HL-60 (cell line): ENCODE data around the gene SERPINF2.

Experiments
- POLR2AphosphoS5 ChIP-seq: IDR thresholded peaks from 2 replicates; pipeline ENCODE4 v1.6.1; 2012; ENCODE audit warnings: low read depth
- SPI1 ChIP-seq: IDR thresholded peaks from 2 replicates; pipeline ENCODE4 v1.6.1; 2012; ENCODE audit warnings: low read depth, mild to moderate bottlenecking, borderline replicate concordance
- TF ChIP-seq, protein P1 (sequence below): IDR thresholded peaks from one replicate; pipeline ENCODE4 v1.5.1; 2011; ENCODE audit warnings: low read length, control low read depth, inconsistent platforms; ENCODE audit not compliant: insufficient read depth
- TF ChIP-seq, protein P2 (sequence below): IDR thresholded peaks from 2 replicates; pipeline ENCODE4 v1.6.1; 2012; ENCODE audit warnings: low read depth; ENCODE audit not compliant: insufficient replicate concordance

DNA sequence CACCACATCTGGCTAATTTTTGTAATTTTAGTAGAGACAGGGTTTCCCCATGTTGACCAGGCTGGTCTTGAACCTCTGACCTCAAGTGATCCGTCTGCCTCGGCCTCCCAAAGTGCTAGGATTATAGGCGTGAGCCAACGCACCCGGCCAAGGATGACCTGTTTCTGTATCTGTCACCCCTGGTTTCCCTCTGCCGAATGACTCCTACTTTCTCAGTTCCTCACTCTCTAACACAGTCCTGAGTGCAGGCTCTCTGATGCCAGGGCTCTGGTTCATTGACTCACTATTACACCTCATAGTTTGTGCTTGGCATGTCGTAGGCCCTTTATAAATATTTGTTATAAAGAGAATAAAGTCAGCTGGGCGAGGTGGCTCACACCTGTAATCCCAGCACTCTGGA, 47.3 kb upstream of the SERPINF2 start:
- TF ChIP-seq, protein P1, sequence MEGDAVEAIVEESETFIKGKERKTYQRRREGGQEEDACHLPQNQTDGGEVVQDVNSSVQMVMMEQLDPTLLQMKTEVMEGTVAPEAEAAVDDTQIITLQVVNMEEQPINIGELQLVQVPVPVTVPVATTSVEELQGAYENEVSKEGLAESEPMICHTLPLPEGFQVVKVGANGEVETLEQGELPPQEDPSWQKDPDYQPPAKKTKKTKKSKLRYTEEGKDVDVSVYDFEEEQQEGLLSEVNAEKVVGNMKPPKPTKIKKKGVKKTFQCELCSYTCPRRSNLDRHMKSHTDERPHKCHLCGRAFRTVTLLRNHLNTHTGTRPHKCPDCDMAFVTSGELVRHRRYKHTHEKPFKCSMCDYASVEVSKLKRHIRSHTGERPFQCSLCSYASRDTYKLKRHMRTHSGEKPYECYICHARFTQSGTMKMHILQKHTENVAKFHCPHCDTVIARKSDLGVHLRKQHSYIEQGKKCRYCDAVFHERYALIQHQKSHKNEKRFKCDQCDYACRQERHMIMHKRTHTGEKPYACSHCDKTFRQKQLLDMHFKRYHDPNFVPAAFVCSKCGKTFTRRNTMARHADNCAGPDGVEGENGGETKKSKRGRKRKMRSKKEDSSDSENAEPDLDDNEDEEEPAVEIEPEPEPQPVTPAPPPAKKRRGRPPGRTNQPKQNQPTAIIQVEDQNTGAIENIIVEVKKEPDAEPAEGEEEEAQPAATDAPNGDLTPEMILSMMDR = no peak
- no peak for TF ChIP-seq POLR2AphosphoS5
- TF ChIP-seq, protein P2, sequence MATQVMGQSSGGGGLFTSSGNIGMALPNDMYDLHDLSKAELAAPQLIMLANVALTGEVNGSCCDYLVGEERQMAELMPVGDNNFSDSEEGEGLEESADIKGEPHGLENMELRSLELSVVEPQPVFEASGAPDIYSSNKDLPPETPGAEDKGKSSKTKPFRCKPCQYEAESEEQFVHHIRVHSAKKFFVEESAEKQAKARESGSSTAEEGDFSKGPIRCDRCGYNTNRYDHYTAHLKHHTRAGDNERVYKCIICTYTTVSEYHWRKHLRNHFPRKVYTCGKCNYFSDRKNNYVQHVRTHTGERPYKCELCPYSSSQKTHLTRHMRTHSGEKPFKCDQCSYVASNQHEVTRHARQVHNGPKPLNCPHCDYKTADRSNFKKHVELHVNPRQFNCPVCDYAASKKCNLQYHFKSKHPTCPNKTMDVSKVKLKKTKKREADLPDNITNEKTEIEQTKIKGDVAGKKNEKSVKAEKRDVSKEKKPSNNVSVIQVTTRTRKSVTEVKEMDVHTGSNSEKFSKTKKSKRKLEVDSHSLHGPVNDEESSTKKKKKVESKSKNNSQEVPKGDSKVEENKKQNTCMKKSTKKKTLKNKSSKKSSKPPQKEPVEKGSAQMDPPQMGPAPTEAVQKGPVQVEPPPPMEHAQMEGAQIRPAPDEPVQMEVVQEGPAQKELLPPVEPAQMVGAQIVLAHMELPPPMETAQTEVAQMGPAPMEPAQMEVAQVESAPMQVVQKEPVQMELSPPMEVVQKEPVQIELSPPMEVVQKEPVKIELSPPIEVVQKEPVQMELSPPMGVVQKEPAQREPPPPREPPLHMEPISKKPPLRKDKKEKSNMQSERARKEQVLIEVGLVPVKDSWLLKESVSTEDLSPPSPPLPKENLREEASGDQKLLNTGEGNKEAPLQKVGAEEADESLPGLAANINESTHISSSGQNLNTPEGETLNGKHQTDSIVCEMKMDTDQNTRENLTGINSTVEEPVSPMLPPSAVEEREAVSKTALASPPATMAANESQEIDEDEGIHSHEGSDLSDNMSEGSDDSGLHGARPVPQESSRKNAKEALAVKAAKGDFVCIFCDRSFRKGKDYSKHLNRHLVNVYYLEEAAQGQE = no peak
- no peak for TF ChIP-seq SPI1
